ENCODE measurements around the gene PYGO1.

The PYGO1 gene

GRCh38 chr15:55632434-55632833, 44.3 kb upstream of the PYGO1 start:
- Histone ChIP-seq H3K9ac (ENCODE audit: low read length) (no peak overlapping the region), H3K4me2 (ENCODE audit: low read depth, low read length, poor library complexity, severe bottlenecking) (no peak overlapping the region), H4K20me1 (ENCODE audit: low read depth, low read length) (no peaks in the 10 kb centered on the region), H3K9me3 (ENCODE audit: insufficient read depth, low read length) (no peaks in the 10 kb centered on the region), H3K27ac (ENCODE audit: low read depth, low read length) (no peak overlapping the region), H3K36me3 (ENCODE audit: low read length) (peaks cover 51% of the 10 kb centered on the region), H3K27me3 (ENCODE audit: low read length) (no peaks in the 10 kb centered on the region), H3K9me2 (replicated peaks; ENCODE audit: insufficient read depth, low read length) (no peaks in the 10 kb centered on the region), H3F3A (ENCODE audit: insufficient read depth) (peaks cover under 1% of the 10 kb centered on the region; the same call in 1 of the 2 replicates), H3K79me2 (ENCODE audit: insufficient read depth, low read length) (no peaks in the 10 kb centered on the region), H2AFZ (ENCODE audit: low read depth, low read length, severe bottlenecking) (no peak overlapping the region), H3K4me3 (ENCODE audit: insufficient read depth, low read length, poor library complexity, severe bottlenecking) (no peak overlapping the region)
- TF ChIP-seq EZH2phosphoT487 (conservative IDR thresholded peaks at IDR 0.05; ENCODE audit: low read length), result no peak
- TF ChIP-seq, protein P1, sequence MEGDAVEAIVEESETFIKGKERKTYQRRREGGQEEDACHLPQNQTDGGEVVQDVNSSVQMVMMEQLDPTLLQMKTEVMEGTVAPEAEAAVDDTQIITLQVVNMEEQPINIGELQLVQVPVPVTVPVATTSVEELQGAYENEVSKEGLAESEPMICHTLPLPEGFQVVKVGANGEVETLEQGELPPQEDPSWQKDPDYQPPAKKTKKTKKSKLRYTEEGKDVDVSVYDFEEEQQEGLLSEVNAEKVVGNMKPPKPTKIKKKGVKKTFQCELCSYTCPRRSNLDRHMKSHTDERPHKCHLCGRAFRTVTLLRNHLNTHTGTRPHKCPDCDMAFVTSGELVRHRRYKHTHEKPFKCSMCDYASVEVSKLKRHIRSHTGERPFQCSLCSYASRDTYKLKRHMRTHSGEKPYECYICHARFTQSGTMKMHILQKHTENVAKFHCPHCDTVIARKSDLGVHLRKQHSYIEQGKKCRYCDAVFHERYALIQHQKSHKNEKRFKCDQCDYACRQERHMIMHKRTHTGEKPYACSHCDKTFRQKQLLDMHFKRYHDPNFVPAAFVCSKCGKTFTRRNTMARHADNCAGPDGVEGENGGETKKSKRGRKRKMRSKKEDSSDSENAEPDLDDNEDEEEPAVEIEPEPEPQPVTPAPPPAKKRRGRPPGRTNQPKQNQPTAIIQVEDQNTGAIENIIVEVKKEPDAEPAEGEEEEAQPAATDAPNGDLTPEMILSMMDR (IDR thresholded peaks at IDR 0.05; ENCODE audit: insufficient read depth, low read length, poor library complexity, severe bottlenecking), result no peak

DNA sequence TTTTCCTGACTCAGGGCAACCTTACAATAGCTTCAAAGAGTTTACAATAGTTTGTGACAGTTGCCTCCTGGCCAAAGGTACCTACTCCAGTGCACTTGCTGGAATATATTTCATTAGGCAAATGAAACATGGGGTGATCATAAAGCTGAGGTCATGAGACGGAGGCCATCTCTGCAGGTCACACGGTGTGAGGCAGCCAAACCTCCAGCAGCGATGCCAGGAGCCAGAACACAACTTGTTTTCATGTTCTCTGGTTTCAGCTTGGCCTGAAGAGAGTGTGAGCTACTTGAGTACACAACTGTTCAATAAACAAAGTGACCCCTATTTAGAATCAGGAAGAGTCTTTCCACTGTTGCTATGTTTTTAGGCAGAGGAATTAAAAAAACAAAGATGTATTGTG, 42.7 kb upstream of the PYGO1 start:
- no peaks in the 10 kb centered on the region for H3K9me2 ChIP-seq (replicated peaks; ENCODE audit: insufficient read depth, low read length)
- H3K4me2 ChIP-seq (ENCODE audit: low read depth, low read length, poor library complexity, severe bottlenecking), result no peak overlapping the region
- H3F3A ChIP-seq (ENCODE audit: insufficient read depth), result no peaks in the 10 kb centered on the region
- H3K27me3 ChIP-seq (ENCODE audit: low read length), result no peaks in the 10 kb centered on the region
- no peak overlapping the region for H3K27ac ChIP-seq (ENCODE audit: low read depth, low read length)
- no peak for TF ChIP-seq EZH2phosphoT487 (conservative IDR thresholded peaks at IDR 0.05; ENCODE audit: low read length)
- TF ChIP-seq, protein P1 (IDR thresholded peaks at IDR 0.05; ENCODE audit: insufficient read depth, low read length, poor library complexity, severe bottlenecking), result no peak
- peaks cover 41% of the 10 kb centered on the region; the same call in 1 of the 2 replicates for H3K36me3 ChIP-seq (ENCODE audit: low read length)
- H4K20me1 ChIP-seq (ENCODE audit: low read depth, low read length), result no peaks in the 10 kb centered on the region
- no peak overlapping the region for H3K4me3 ChIP-seq (ENCODE audit: insufficient read depth, low read length, poor library complexity, severe bottlenecking)
- H2AFZ ChIP-seq (ENCODE audit: low read depth, low read length, severe bottlenecking), result no peak overlapping the region
- H3K79me2 ChIP-seq (ENCODE audit: insufficient read depth, low read length), result no peaks in the 10 kb centered on the region
- no peaks in the 10 kb centered on the region for H3K9me3 ChIP-seq (ENCODE audit: insufficient read depth, low read length)
- H3K9ac ChIP-seq (ENCODE audit: low read length), result no peak overlapping the region

DNA sequence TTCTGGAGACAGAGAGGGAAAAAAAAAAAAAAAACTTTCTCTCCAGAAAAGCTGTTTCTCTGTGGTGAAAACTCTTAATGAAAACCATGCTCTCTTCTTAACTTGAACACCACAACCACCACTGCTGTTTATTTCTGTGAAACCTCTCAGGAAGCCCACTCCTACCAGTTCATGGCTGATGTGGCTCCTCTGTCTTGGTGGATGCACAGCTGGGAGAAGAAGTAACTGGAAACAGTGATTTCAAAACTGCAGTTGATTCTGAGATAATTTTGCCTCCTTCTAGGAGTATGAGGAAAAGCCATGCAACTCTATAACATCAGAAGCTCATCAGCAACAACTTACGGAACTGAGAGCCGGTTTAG, 40.2 kb upstream of the PYGO1 start:
- H3K79me2 ChIP-seq (ENCODE audit: insufficient read depth, low read length), result no peaks in the 10 kb centered on the region
- H3K9ac ChIP-seq (ENCODE audit: low read length), result no peak overlapping the region
- H3K36me3 ChIP-seq (ENCODE audit: low read length), result peaks cover 49% of the 10 kb centered on the region
- no peak overlapping the region for H3K4me3 ChIP-seq (ENCODE audit: insufficient read depth, low read length, poor library complexity, severe bottlenecking)
- no peaks in the 10 kb centered on the region for H3K9me2 ChIP-seq (replicated peaks; ENCODE audit: insufficient read depth, low read length)
- H2AFZ ChIP-seq (ENCODE audit: low read depth, low read length, severe bottlenecking), result no peak overlapping the region
- H3K4me2 ChIP-seq (ENCODE audit: low read depth, low read length, poor library complexity, severe bottlenecking), result no peak overlapping the region
- H3F3A ChIP-seq (ENCODE audit: insufficient read depth), result 0 out of 2 replicates have a peak, but pooled peaks cover 9% of the 10 kb centered on the region
- H3K9me3 ChIP-seq (ENCODE audit: insufficient read depth, low read length), result no peaks in the 10 kb centered on the region
- H3K27me3 ChIP-seq (ENCODE audit: low read length), result no peaks in the 10 kb centered on the region
- no peak for TF ChIP-seq EZH2phosphoT487 (conservative IDR thresholded peaks at IDR 0.05; ENCODE audit: low read length)
- TF ChIP-seq, protein P1 (IDR thresholded peaks at IDR 0.05; ENCODE audit: insufficient read depth, low read length, poor library complexity, severe bottlenecking), result no peak
- H4K20me1 ChIP-seq (ENCODE audit: low read depth, low read length), result no peaks in the 10 kb centered on the region
- no peak overlapping the region for H3K27ac ChIP-seq (ENCODE audit: low read depth, low read length)
